NB4 (cell line): Measurements from ENCODE around the gene SYNGR3.

Experiments
- CTCF ChIP-seq: IDR thresholded peaks from one replicate; pipeline ENCODE4 v1.5.1; 2012; ENCODE audit warnings: low read depth, low read length
- MAX ChIP-seq: IDR thresholded peaks from 2 replicates; pipeline ENCODE4 v1.6.1; 2011; ENCODE audit warnings: low read depth, low read length
- MYC ChIP-seq: IDR thresholded peaks from 2 replicates; pipeline ENCODE4 v1.6.1; 2011; ENCODE audit warnings: low read depth, low read length
- POLR2A ChIP-seq: IDR thresholded peaks from 2 replicates; pipeline ENCODE4 v1.6.1; 2011; ENCODE audit warnings: mild to moderate bottlenecking; ENCODE audit not compliant: insufficient read length; ENCODE audit errors: extremely low read depth

GRCh38 chr16:1944612-1945199 lies 45.1 kb upstream of the SYNGR3 start:
- TF ChIP-seq CTCF (no peak), MAX (no peak), POLR2A (no peak), MYC (no peak)
